ENCODE data around the gene ATP5F1E. TPM values are rescaled to one million over a fixed set of nuclear protein-coding genes. Genes with fewer than 3 reads are reported as not detected.
A peak's percentile ranks its signal among the peaks of the same experiment; 100 is the strongest.

ATP5F1E gene
- total RNA-seq, 2 donors from 2014 or later = 62.2 to 72.3 TPM

DNA sequence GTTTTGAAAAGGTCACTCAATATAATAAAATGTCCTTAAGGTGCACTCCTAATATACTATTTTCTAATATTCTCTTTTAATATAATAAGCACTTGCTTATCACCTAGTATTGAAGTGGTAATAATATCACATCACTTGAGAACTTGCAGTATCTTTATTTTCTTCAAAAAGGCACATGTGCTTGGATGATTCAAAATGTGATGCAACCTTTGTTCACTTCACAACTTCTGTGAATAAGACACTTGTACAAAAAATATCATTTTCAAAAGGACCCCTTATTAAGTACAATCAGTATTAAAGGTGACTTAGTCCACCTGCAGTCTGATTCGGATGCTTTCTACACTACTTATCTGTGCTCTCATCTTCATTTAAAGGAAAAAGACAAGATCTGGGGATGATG lies 7.1 kb upstream of the ATP5F1E start:
- no peaks in the 10 kb centered on the region for H3K9me3 Mint-ChIP-seq
- peaks cover 42% of the 10 kb centered on the region for H3K36me3 Mint-ChIP-seq
- ATAC-seq (no peak), DNase-seq (ENCODE audit: low spot score) (no peak)
- peak overlapping the region; percentile 60 to 79 for H3K27ac Mint-ChIP-seq
- H3K4me1 Mint-ChIP-seq (ENCODE audit: low read depth in 2 of 2) = peaks cover 40 to 62% of the 10 kb centered on the region in 2 donors
- peak overlapping the region; percentile 86 for H3K4me3 Mint-ChIP-seq
- H3K27me3 Mint-ChIP-seq = no peaks in the 10 kb centered on the region

- Mint-ChIP-seq H3K9me3 (no peaks in the 10 kb centered on the region), H3K36me3 (peaks cover 46% of the 10 kb centered on the region), H3K27ac (peak overlapping the region in 1 of 2 donors; percentile 19), H3K27me3 (no peaks in the 10 kb centered on the region), H3K4me3 (no peak overlapping the region), H3K4me1 (ENCODE audit: low read depth in 2 of 2) (peaks cover 34 to 61% of the 10 kb centered on the region in 2 donors)
- no peak for DNase-seq (ENCODE audit: low spot score)
- ATAC-seq = no peak
These were observed 5.3 kb upstream of the ATP5F1E start for GRCh38 chr20:59037386-59037785.

DNA sequence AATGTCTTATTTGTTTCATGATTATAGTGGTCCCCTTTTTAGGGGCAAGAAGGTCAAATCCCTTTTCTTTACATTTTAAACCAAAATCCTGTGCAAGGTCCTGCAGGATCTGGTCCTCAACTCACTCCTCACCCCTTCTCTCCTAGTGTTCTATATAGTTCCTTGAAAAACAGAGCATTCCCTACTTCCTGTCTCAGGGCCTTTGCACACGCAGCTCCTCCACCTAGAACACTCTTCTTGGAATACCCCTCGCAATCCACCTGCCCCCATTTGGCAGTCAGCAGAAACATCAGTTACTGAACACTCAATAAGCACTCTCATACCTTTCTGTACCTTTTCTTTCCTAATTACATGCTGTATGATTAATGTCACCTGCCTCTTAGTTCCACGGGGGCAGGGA lies 3.2 kb upstream of the ATP5F1E start:
- Mint-ChIP-seq H3K27me3 (no peaks in the 10 kb centered on the region), H3K27ac (no peak overlapping the region), H3K36me3 (peaks cover 46% of the 10 kb centered on the region), H3K9me3 (no peaks in the 10 kb centered on the region), H3K4me1 (ENCODE audit: low read depth in 2 of 2) (peaks cover 28 to 61% of the 10 kb centered on the region in 2 donors), H3K4me3 (no peak overlapping the region)
- DNase-seq (ENCODE audit: low spot score) (no peak), ATAC-seq (no peak)

- H3K27ac Mint-ChIP-seq = peak overlapping the region in 1 of 2 donors; percentile 35
- DNase-seq (ENCODE audit: low spot score) (no peak), ATAC-seq (no peak)
- H3K4me3 Mint-ChIP-seq = peak overlapping the region; percentile 11
- no peaks in the 10 kb centered on the region for H3K9me3 Mint-ChIP-seq
- H3K27me3 Mint-ChIP-seq = no peaks in the 10 kb centered on the region
- peaks cover 31 to 59% of the 10 kb centered on the region in 2 donors for H3K4me1 Mint-ChIP-seq (ENCODE audit: low read depth in 2 of 2)
- H3K36me3 Mint-ChIP-seq = peaks cover 49% of the 10 kb centered on the region
These were observed 1.6 kb upstream of the ATP5F1E start for GRCh38 chr20:59033616-59034165.

GRCh38 chr20:59033093-59033492 lies 958 bp upstream of the ATP5F1E start:
- H3K4me1 Mint-ChIP-seq (ENCODE audit: low read depth in 2 of 2) = peaks cover 34 to 62% of the 10 kb centered on the region in 2 donors

GRCh38 chr20:59032713-59033059 lies 551 bp upstream of the ATP5F1E start:
- Mint-ChIP-seq H3K36me3 (peaks cover 51% of the 10 kb centered on the region), H3K9me3 (no peaks in the 10 kb centered on the region), H3K4me1 (ENCODE audit: low read depth in 2 of 2) (peaks cover 37 to 65% of the 10 kb centered on the region in 2 donors), H3K27ac (peak overlapping the region; percentile 84 to 89), H3K27me3 (no peaks in the 10 kb centered on the region), H3K4me3 (peak overlapping the region; percentile 92)
- ATAC-seq (no peak), DNase-seq (ENCODE audit: low spot score) (no peak)

More at GRCh38 chr20:59033093-59033492, 958 bp upstream of the ATP5F1E start:
- Mint-ChIP-seq H3K9me3 (no peaks in the 10 kb centered on the region), H3K36me3 (peaks cover 49% of the 10 kb centered on the region), H3K4me3 (peak overlapping the region; percentile 92), H3K27ac (peak overlapping the region; percentile 84 to 89), H3K27me3 (no peaks in the 10 kb centered on the region)
- DNase-seq (ENCODE audit: low spot score) (no peak), ATAC-seq (no peak)

DNA sequence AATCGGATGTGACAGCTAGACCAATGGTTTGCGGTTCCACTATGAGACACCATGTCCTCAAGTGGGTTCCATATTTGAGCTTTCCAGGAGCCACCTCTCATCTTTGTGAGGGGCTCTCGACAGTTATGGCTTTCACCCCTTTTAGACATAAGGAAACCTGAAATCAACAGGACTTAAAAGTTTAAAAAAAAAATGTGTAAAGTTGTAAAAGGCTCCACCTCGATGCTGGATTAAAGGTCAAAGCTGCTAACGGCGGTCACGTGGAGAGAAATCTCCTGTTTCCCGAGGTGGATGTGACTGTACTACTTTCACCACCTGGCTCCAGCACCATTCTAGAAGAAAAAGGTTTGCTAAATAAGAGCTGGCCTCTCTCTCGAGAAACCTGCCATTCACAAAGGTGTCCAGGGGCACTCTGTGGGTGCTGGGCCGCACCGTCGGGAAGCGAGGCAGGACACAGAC lies 542 bp downstream of the ATP5F1E start:
- ATAC-seq = no peak
- Mint-ChIP-seq H3K9me3 (no peaks in the 10 kb centered on the region), H3K4me1 (ENCODE audit: low read depth in 2 of 2) (peaks cover 42 to 67% of the 10 kb centered on the region in 2 donors), H3K4me3 (peak overlapping the region; percentile 92), H3K27ac (peak overlapping the region; percentile 84 to 89), H3K27me3 (no peaks in the 10 kb centered on the region), H3K36me3 (peaks cover 53% of the 10 kb centered on the region)
- no peak for DNase-seq (ENCODE audit: low spot score)

DNA sequence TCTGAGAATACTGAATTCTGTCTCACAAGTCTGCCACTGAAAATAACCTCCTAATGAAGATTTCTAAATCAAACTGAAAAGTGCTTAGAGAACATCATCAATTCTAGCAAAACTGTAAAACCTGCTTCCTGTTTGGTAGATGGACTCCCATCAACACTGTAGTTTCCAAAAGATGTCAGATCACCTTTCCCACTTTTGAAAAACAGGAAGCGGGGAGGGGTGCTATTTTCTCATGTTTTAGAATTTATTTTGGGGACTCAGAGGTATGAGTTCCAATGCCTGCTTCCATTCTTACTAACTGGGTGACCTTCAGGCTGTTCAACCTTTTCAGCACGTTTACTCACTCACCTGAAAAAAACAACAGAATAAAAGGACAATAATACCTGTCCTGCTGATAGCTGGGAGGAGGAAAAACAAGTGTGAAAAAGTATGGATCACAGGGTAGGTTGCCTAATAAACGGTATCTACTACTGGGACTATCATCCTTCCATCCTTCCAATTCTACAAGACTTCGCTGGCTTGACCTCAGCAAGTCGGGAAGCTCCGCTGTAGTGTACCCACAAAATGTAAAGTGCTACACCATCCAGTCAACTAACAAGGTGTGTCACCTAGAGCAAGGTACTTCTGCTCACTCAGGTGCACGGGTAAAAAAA lies 1.1 kb downstream of the ATP5F1E start:
- DNase-seq (ENCODE audit: low spot score) = no peak
- peaks cover 50% of the 10 kb centered on the region for H3K36me3 Mint-ChIP-seq
- no peak for ATAC-seq
- H3K4me1 Mint-ChIP-seq (ENCODE audit: low read depth in 2 of 2) = peaks cover 42 to 63% of the 10 kb centered on the region in 2 donors
- H3K4me3 Mint-ChIP-seq = peak overlapping the region; percentile 92
- H3K9me3 Mint-ChIP-seq = no peaks in the 10 kb centered on the region
- H3K27me3 Mint-ChIP-seq = no peaks in the 10 kb centered on the region
- H3K27ac Mint-ChIP-seq = peak overlapping the region; percentile 84 to 89

DNA sequence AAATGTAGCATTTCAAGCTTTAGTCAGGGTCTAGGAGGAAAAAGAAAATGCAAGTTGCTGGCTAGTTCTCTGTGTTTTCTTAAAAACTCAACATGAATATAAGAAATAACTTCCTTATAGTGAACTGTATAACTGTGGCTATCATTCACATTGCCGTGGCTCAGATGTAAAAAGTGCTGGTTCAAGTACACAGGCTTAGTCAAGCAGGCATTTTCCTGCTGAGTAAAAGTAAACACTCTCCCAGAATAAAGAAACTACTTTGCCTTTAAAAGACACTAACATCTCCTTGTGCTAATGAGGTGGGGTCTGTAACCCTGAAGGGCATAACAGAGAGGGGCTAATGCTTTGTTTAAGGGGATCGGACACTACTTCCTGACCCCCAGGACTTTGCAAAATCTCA lies 3.3 kb downstream of the ATP5F1E start:
- Mint-ChIP-seq H3K36me3 (peaks cover 44% of the 10 kb centered on the region), H3K27me3 (no peaks in the 10 kb centered on the region), H3K27ac (no peak overlapping the region), H3K9me3 (no peaks in the 10 kb centered on the region), H3K4me1 (ENCODE audit: low read depth in 2 of 2) (peaks cover 45 to 65% of the 10 kb centered on the region in 2 donors), H3K4me3 (peak overlapping the region; percentile 65)
- DNase-seq (ENCODE audit: low spot score) = no peak
- no peak for ATAC-seq

- H3K9me3 Mint-ChIP-seq = no peaks in the 10 kb centered on the region
- H3K4me3 Mint-ChIP-seq = no peak overlapping the region
- H3K36me3 Mint-ChIP-seq = peaks cover 44% of the 10 kb centered on the region
- ATAC-seq = no peak
- H3K4me1 Mint-ChIP-seq (ENCODE audit: low read depth in 2 of 2) = peaks cover 44 to 64% of the 10 kb centered on the region in 2 donors
- no peak for DNase-seq (ENCODE audit: low spot score)
- no peaks in the 10 kb centered on the region for H3K27me3 Mint-ChIP-seq
- H3K27ac Mint-ChIP-seq = no peak overlapping the region
These were observed 4.3 kb downstream of the ATP5F1E start for GRCh38 chr20:59027741-59028320.

DNA sequence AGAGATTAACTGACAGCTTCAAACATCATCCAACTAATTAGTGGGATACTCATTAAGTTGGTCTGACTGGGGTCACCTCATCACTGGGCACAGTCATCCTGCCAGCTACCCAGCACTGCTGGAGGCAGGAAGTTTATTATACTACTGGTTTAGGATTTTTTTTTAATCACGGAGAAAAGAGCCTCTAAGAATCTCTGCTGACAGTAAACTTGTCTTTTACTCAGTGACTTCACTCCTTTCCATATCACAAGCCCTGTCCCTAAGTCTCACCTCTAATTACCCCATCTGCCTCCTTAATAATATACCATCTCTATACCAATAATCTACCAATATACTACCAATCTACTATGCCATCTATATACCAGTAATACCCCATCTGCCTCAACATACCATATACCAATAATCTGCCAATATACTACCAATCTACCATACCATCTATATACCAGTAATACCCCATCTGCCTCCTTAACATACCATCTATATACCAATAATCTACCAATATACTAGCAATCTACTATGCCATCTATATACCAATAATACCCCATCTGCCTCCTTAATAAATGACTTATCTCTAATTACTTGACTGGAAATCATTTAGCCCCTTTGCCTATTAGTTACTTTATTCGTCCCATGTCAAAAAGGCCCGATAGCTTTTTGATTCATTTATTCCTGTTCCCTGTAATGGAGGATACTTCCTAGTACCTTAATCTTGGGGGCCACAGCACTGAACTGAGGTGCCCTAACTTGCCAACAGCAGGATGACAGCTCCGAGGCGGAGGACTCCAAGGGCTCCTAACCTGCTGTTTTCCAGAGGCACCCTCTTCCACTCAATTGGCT lies 5.0 kb downstream of the ATP5F1E start:
- Mint-ChIP-seq H3K27me3 (no peaks in the 10 kb centered on the region), H3K4me3 (peak overlapping the region; percentile 3), H3K27ac (peak overlapping the region; percentile 6 to 12), H3K4me1 (ENCODE audit: low read depth in 2 of 2) (peaks cover 41 to 65% of the 10 kb centered on the region in 2 donors), H3K9me3 (no peaks in the 10 kb centered on the region), H3K36me3 (peaks cover 49% of the 10 kb centered on the region)
- no peak for DNase-seq (ENCODE audit: low spot score)
- no peak for ATAC-seq

DNA sequence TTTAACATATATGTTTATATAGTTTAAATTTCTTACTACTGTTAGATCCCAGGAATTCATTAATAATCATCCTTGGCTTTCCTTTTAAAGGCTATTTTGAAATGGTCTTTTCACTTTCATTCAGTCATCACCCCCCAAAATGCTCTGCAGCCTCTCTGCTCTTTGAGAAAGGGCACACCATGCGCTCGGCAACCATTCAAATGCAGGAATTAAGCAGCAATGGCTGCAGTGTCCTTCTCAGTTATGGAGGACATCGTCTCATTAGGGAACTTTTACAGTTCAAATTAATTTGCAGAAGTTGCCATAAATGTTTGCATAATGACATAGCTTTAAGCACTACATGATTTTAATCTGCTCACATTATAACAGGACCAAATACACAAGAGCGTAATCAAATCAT lies 6.6 kb downstream of the ATP5F1E start:
- peaks cover 43% of the 10 kb centered on the region for H3K36me3 Mint-ChIP-seq
- DNase-seq (ENCODE audit: low spot score) (no peak), ATAC-seq (no peak)
- H3K9me3 Mint-ChIP-seq = no peaks in the 10 kb centered on the region
- H3K4me1 Mint-ChIP-seq (ENCODE audit: low read depth in 2 of 2) = peaks cover 39 to 62% of the 10 kb centered on the region in 2 donors
- no peak overlapping the region for H3K27ac Mint-ChIP-seq
- no peaks in the 10 kb centered on the region for H3K27me3 Mint-ChIP-seq
- H3K4me3 Mint-ChIP-seq = no peak overlapping the region

- no peak overlapping the region for H3K4me3 Mint-ChIP-seq
- ATAC-seq = no peak
- peaks cover 39% of the 10 kb centered on the region for H3K36me3 Mint-ChIP-seq
- H3K4me1 Mint-ChIP-seq (ENCODE audit: low read depth in 2 of 2) = peaks cover 36 to 57% of the 10 kb centered on the region in 2 donors
- no peaks in the 10 kb centered on the region for H3K27me3 Mint-ChIP-seq
- no peak for DNase-seq (ENCODE audit: low spot score)
- no peaks in the 10 kb centered on the region for H3K9me3 Mint-ChIP-seq
- no peak overlapping the region for H3K27ac Mint-ChIP-seq
These were observed 7.0 kb downstream of the ATP5F1E start for GRCh38 chr20:59025086-59025485.
